K562 (cell line): Measurements from ENCODE around the gene ADAT3. TPM values are rescaled to one million over a fixed set of nuclear protein-coding genes. Genes with fewer than 3 reads are reported as not detected.

ENCODE experiments used
- ATAC-seq: fragments of 200-7000 bp; cut with Tn5 transposase; 3 replicates; pipeline ENCODE4 v1.9.1; 2020; ENCODE audit warnings: moderate library complexity
- BruUV-seq: library from RNA; stranded (reverse); fragments of 400-500 nt; replicated peaks from 2 replicates; lab custom pipeline; 2021; lab: Mats Ljungman, UMichigan
- CTCF ChIA-PET: fragments of 300-600 bp; formaldehyde crosslinking; extraction: SDS; loops from one replicate; lab custom pipeline; 2021; ENCODE audit warnings: low intra/inter-chr PET ratio; lab: Yijun Ruan, JAX
- POLR2A ChIA-PET: fragments of 300-600, 350-650 bp; sonication (Branson Sonifier 250); formaldehyde crosslinking; extraction: SDS; loops from one replicate; lab custom pipeline; 2021; ENCODE audit warnings: antibody characterized with exemption, inconsistent platforms; lab: Yijun Ruan, JAX
- DNase-seq, 4 experiments: peaks; one replicate each; pipeline versions ENCODE4 v3.0.0 to v3.0.0-alpha.2; 2011 to 2018; ENCODE audit warnings: low spot score in 3 of 4, mixed read lengths in 3 of 4; ENCODE audit errors: extremely low read depth in 1 of 4
- FAIRE-seq: peaks from 2 replicates; lab custom pipeline; 2011; peaks lifted over from hg19 to GRCh38; lab: Jason Lieb, UNC
- H2AFZ ChIP-seq: 2 replicates; pipeline ENCODE4 v1.6.0; 2011; ENCODE audit warnings: low read depth, low read length, control low read depth, inconsistent platforms
- H3K27ac ChIP-seq: fragments of 200-600 bp; 3 replicates; pipeline ENCODE4 v1.8.0; 2011; ENCODE audit warnings: low read depth, mild to moderate bottlenecking, control low read depth, inconsistent platforms, low read length, moderate library complexity, mixed read lengths; ENCODE audit errors: extremely low read depth
- H3K27me3 ChIP-seq, 2 experiments: fragments of 300-600 bp in 1 of 2; 2 replicates in 1 of 2; 3 replicates in 1 of 2; pipeline versions ENCODE4 v1.6.0 to v1.8.0; 2011; ENCODE audit warnings: inconsistent platforms in 2 of 2, low read length in 2 of 2, mild to moderate bottlenecking in 1 of 2, mixed read lengths in 1 of 2, moderate library complexity in 1 of 2; ENCODE audit not compliant: control insufficient read depth in 2 of 2, insufficient read depth in 2 of 2
- H3K36me3 ChIP-seq: fragments of 300-600 bp; 3 replicates; pipeline ENCODE4 v1.8.0; 2011; ENCODE audit warnings: mild to moderate bottlenecking, low read length, inconsistent platforms; ENCODE audit not compliant: control insufficient read depth, insufficient read depth
- H3K4me1 ChIP-seq, 2 experiments: fragments of 200-600 bp in 1 of 2; replicated peaks in 1 of 2; 2 replicates in 1 of 2; 3 replicates in 1 of 2; pipeline versions ENCODE4 v1.5.1 to v1.8.0; 2011; ENCODE audit warnings: inconsistent platforms in 2 of 2, low read length in 2 of 2, mild to moderate bottlenecking in 1 of 2, mixed read lengths in 1 of 2, moderate library complexity in 1 of 2; ENCODE audit not compliant: control insufficient read depth in 2 of 2, insufficient read depth in 2 of 2
- H3K4me2 ChIP-seq: 2 replicates; pipeline ENCODE4 v1.6.1; 2011; ENCODE audit warnings: low read length, control low read depth, inconsistent platforms, mixed read lengths; ENCODE audit not compliant: insufficient read depth
- H3K4me3 ChIP-seq: fragments of 200-600 bp; sonication (generic), shearing (Covaris generic); 2 replicates; pipeline ENCODE4 v1.5.1; 2016; ENCODE audit warnings: control low read depth, inconsistent platforms
- H3K79me2 ChIP-seq: fragments of 200-600 bp; 3 replicates; pipeline ENCODE4 v1.8.0; 2011; ENCODE audit warnings: low read length, inconsistent platforms; ENCODE audit not compliant: control insufficient read depth, insufficient read depth
- H3K9ac ChIP-seq, 2 experiments: 2 replicates each; pipeline versions ENCODE4 v1.6.0 to v1.6.1; 2011; ENCODE audit warnings: low read depth in 2 of 2, low read length in 2 of 2, control low read depth in 1 of 2, inconsistent platforms in 1 of 2, mild to moderate bottlenecking in 1 of 2, mixed read lengths in 1 of 2; ENCODE audit not compliant: insufficient read depth in 1 of 2
- H3K9me1 ChIP-seq: one replicate; pipeline ENCODE4 v1.6.0; 2011; ENCODE audit warnings: inconsistent platforms, mild to moderate bottlenecking, low read length, moderate library complexity; ENCODE audit not compliant: control insufficient read depth, insufficient read depth
- H3K9me3 ChIP-seq: replicated peaks from 2 replicates; pipeline ENCODE4 v1.5.1; 2011; ENCODE audit warnings: low read depth, low read length, inconsistent platforms; ENCODE audit not compliant: control insufficient read depth, insufficient read depth
- H4K20me1 ChIP-seq: replicated peaks from 2 replicates; pipeline ENCODE4 v1.6.1; 2011; ENCODE audit warnings: low read length, inconsistent platforms, mixed read lengths; ENCODE audit not compliant: control insufficient read depth, insufficient read depth
- FIP1L1 ChIP-seq: fragments of 200-400 bp; formaldehyde crosslinking; IDR thresholded peaks from 2 replicates; pipeline ENCODE4 v1.6.1; 2018; ENCODE audit warnings: mild to moderate bottlenecking, low read depth, low read length; ENCODE audit not compliant: poor library complexity, severe bottlenecking
- HNRNPL ChIP-seq: fragments of 200-400 bp; formaldehyde crosslinking; IDR thresholded peaks from 2 replicates; pipeline ENCODE4 v1.6.1; 2017; ENCODE audit warnings: low read depth, mild to moderate bottlenecking, low read length
- MCM5 ChIP-seq: fragments of 450-650 bp; IDR thresholded peaks from 2 replicates; pipeline ENCODE4 v1.6.1; 2016; ENCODE audit warnings: low read depth
- POLR2G ChIP-seq: fragments of 200-400 bp; formaldehyde crosslinking; IDR thresholded peaks from 2 replicates; pipeline ENCODE4 v1.6.1; 2017; ENCODE audit warnings: low read depth, mild to moderate bottlenecking, antibody characterized with exemption, low read length, moderate library complexity
- SOX6 ChIP-seq: fragments of 450-650 bp; IDR thresholded peaks from 2 replicates; pipeline ENCODE4 v1.6.1; 2014; ENCODE audit warnings: mild to moderate bottlenecking
- WGBS: fragments of 100-300 bp; shearing (Covaris generic); methylation state at CpG from one replicate; pipeline ENCODE4 v1.1.6; 2016; ENCODE audit warnings: low coverage, mixed read lengths; ENCODE audit not compliant: insufficient coverage; ENCODE audit errors: missing lambda C conversion rate; 5-methylcytosine and 5-hydroxymethylcytosine counted together
- in situ Hi-C: fragments of 300-500 bp; cut with MboI; formaldehyde crosslinking; loops from 4 replicates; pipeline ENCODE4 v1.15.0; 2018; ENCODE audit warnings: inconsistent platforms, mixed read lengths
- intact Hi-C: fragments of 100-400 bp; cut with micrococcal nuclease; formaldehyde crosslinking; loops from 2 replicates; pipeline ENCODE4 v1.14.2; 2022
- polyA plus RNA-seq, 8 experiments: library from polyadenylated mRNA; depleted of rRNA in 4 of 8; stranded (reverse) in 5 of 8; unstranded in 3 of 8; fragments of >200 nt; fragmentation: Nextera tagmentation in 2 of 8; fragmentation: Illumina TruSeq in 1 of 8; extraction: Ambion mirVana in 2 of 8; extraction: Trizol in 1 of 8; gene quantifications; 2 replicates each; pipeline versions ENCODE4 v1.2.1 to v1.2.3, GENCODE V29; 2011 to 2014; ENCODE audit warnings: inconsistent platforms in 1 of 8, missing spikeins in 1 of 8
- total RNA-seq, 7 experiments: library from RNA; depleted of rRNA in 6 of 7; stranded (reverse); fragments of >200 nt in 6 of 7; fragmentation: Illumina TruSeq in 2 of 7; extraction: Trizol in 2 of 7; gene quantifications; 2 replicates each; pipeline versions ENCODE4 v1.2.1 to v1.2.3, GENCODE V29; 2011 to 2021; ENCODE audit warnings: low replicate concordance in 1 of 7
- TF ChIP-seq, protein P1 (sequence below): sonication (generic); formaldehyde crosslinking; IDR thresholded peaks from 2 replicates; pipeline ENCODE4 v1.9.0; 2022; ENCODE audit warnings: mild to moderate bottlenecking, missing genetic modification reagents
- TF ChIP-seq, protein P2 (sequence below): sonication (generic); formaldehyde crosslinking; IDR thresholded peaks from 2 replicates; pipeline ENCODE4 v1.8.1; 2023; ENCODE audit warnings: mild to moderate bottlenecking, missing genetic modification reagents

ADAT3 gene
- total and polyA plus RNA-seq, 9 of the 15 experiments (the other 6 are each of a cell fraction or from before 2014, with no cell fraction given): 0.67 to 15.6 (median 7.8) TPM; not detected in 4

DNA sequence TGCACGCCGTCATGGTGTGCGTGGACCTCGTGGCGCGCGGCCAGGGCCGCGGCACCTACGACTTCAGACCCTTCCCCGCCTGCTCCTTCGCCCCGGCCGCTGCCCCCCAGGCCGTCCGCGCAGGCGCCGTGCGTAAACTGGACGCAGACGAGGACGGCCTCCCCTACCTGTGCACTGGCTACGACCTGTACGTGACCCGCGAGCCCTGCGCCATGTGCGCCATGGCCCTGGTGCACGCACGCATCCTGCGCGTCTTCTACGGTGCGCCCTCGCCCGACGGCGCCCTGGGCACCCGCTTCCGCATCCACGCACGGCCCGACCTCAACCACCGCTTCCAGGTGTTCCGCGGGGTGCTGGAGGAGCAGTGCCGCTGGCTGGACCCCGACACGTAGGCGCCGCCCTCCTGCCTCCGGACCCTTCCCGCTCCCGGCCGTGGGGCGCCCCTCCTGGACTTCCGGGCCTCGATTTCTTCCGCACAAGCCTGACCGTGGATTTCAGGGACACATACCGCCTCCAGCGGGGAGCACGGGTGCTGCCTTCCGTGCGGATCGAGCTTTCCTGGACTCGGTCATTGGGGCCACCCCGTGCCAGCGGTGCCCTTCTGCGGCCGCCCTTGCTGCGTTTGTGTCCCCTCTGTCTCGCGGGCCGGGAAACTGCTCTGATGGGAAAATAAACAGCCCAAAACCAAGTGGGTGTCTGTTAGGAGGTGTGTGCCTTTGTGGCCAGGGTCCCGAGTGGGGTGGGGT lies 7.7 kb downstream of the ADAT3 start:
- Histone ChIP-seq H2AFZ (no peak overlapping the region), H3K4me2 (no peak overlapping the region), H3K9me1 (no peaks in the 10 kb centered on the region), H4K20me1 (no peaks in the 10 kb centered on the region; the same call in 1 of the 2 replicates), H3K4me1 (peaks cover 0 to 51% of the 10 kb centered on the region in 2 experiments; a peak in 2 of 5 replicates), H3K36me3 (peaks cover 53% of the 10 kb centered on the region; the same call in 1 of the 3 replicates), H3K27me3 (no peaks in the 10 kb centered on the region), H3K27ac (no peak overlapping the region), H3K79me2 (peaks cover 60% of the 10 kb centered on the region), H3K9ac (no peak overlapping the region), H3K4me3 (no peak overlapping the region), H3K9me3 (no peaks in the 10 kb centered on the region; the same call in 1 of the 2 replicates)
- ATAC-seq (no peak), FAIRE-seq (no peak), DNase-seq (no peak)
- 95% methylated on average over 35 of the region's 77 CpGs for WGBS
- POLR2A ChIA-PET: interaction anchor here (0.6 kb wide), 1 partner anchor 130 kb away, joined by 3 read pairs; no protein-coding TSS in a partner anchor
- no TSS peak for BruUV-seq
- intact Hi-C loops (no loop called here), in situ Hi-C loops (no loop called here)
- CTCF ChIA-PET: no interaction called here
- TF ChIP-seq HNRNPL (peak; percentile 47; the same call in 1 of the 2 replicates), POLR2G (0 out of 2 replicates have a peak, but pooled peaks have one; percentile 26), MCM5 (no peak), FIP1L1 (peak; percentile 21), SOX6 (no peak)
- TF ChIP-seq, protein P1, sequence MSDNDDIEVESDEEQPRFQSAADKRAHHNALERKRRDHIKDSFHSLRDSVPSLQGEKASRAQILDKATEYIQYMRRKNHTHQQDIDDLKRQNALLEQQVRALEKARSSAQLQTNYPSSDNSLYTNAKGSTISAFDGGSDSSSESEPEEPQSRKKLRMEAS: 0 out of 2 replicates have a peak, but pooled peaks have one; percentile 19
- TF ChIP-seq, protein P2, sequence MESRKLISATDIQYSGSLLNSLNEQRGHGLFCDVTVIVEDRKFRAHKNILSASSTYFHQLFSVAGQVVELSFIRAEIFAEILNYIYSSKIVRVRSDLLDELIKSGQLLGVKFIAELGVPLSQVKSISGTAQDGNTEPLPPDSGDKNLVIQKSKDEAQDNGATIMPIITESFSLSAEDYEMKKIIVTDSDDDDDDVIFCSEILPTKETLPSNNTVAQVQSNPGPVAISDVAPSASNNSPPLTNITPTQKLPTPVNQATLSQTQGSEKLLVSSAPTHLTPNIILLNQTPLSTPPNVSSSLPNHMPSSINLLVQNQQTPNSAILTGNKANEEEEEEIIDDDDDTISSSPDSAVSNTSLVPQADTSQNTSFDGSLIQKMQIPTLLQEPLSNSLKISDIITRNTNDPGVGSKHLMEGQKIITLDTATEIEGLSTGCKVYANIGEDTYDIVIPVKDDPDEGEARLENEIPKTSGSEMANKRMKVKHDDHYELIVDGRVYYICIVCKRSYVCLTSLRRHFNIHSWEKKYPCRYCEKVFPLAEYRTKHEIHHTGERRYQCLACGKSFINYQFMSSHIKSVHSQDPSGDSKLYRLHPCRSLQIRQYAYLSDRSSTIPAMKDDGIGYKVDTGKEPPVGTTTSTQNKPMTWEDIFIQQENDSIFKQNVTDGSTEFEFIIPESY (CRISPR knock-in tag): peak; percentile 84
